GM19397 (cell line): ENCODE results near the gene AFF3.
"Not testable (repeated sequence)": the region's sequence is repeated elsewhere in the genome, so short reads cannot be mapped to it uniquely, and the experiment has no call there.

Experiments used
- ATAC-seq: cut with Tn5 transposase; IDR thresholded peaks from one replicate; pipeline ENCODE4 v1.9.1; 2021; ENCODE audit warnings: mild to moderate bottlenecking, moderate library complexity; ENCODE audit not compliant: unreplicated experiment

The AFF3 gene

GRCh38 chr2:100108648-100109020, 33.8 kb downstream of the AFF3 start:
- ATAC-seq = not testable (repeated sequence)

DNA sequence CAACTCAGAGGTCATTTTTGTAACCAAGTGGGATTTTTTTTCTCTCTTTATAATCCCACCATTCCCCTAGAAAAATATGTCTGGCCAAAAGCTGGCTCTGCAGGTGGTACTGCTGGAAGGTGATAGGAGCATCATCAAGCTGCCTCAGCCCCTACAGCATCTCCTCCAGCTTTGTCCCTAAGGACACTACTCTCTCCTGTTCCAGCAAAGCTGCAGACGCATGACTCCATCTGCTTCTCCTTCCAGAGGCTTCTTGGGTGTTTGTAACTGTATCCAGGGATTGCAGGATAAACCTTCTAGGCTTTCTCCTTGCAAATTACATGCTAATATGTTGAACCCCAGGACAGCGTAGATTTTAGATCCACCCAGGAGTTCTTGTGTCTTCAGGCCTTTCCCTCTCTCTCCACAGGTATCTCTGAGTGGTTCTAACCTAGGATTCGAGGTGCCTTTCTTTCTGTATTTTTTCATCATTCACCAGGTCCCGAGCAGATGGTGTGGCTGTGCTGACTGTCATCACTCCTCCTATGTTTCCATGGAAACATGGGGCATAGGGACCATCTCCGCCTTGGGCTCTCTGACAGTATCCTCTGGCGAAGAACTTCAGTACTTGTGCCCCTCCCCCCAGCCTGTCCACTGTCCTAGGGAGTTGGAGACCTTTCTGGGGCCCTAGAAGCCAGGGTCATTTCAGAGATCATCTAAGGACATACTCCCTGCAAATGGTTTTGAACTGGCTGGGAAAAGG, 34.3 kb downstream of the AFF3 start:
- no peak for ATAC-seq

DNA sequence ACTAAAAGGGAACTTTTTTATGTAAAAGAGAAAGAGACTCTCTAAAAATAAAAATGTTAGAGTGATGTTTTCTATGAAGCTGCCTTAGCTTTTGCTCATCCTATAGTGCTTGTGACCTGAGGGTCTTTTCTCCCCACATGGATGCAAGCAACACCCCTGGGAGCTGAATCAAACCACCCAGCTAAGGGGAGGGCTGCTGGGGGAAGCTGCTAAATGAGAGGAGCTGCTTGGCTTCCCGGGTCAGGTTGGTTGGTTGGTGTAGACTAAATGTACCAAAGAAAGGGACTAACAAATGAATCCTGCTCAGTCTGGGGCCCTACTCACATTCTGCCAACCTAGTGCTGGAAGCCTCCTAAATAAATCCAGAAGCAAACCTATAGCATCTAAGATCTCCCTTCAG, 35.0 kb downstream of the AFF3 start:
- ATAC-seq = no peak

GRCh38 chr2:100106460-100106859, 35.9 kb downstream of the AFF3 start:
- ATAC-seq = no peak

DNA sequence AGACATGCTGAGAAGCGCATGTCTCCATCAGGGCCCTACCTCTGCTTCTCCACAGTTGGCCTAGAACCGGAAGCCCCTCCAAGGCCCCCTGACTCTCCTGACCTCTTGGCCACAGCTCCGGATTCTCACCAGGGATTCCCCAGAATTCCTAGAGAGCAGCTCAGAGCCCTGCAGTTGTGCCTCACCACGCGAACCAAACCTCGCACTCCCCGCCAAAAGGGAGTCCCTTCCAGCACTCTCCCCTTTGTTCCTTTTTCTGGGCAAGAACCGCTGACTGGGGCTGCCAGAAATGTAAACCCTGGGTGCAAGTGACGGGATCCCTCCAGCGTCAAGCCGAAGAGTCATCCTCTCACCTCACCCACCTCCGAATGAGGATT, 36.7 kb downstream of the AFF3 start:
- no peak for ATAC-seq

GRCh38 chr2:100104718-100105677, 37.4 kb downstream of the AFF3 start:
- no peak for ATAC-seq

DNA sequence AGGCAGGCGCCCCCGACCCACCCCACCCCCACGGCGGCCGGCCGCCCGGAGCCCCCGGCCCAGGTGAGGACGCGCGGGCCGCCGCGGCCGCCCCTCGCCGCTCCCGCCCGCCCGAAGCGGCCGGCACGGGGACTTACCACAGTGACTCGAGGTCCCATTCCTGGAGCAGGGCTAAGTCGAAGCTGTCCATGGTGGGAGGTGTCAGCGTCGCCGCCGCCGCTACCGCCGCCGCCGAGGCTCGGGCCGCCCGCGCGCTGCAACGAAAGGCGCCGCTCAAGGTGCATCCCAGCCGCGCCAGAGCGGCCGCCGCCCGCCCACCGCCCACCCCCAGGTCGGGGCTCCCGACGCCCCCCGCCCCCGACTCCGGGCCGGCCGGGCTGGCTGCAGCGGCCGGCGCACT, 38.1 kb downstream of the AFF3 start:
- ATAC-seq = not testable (repeated sequence)

DNA sequence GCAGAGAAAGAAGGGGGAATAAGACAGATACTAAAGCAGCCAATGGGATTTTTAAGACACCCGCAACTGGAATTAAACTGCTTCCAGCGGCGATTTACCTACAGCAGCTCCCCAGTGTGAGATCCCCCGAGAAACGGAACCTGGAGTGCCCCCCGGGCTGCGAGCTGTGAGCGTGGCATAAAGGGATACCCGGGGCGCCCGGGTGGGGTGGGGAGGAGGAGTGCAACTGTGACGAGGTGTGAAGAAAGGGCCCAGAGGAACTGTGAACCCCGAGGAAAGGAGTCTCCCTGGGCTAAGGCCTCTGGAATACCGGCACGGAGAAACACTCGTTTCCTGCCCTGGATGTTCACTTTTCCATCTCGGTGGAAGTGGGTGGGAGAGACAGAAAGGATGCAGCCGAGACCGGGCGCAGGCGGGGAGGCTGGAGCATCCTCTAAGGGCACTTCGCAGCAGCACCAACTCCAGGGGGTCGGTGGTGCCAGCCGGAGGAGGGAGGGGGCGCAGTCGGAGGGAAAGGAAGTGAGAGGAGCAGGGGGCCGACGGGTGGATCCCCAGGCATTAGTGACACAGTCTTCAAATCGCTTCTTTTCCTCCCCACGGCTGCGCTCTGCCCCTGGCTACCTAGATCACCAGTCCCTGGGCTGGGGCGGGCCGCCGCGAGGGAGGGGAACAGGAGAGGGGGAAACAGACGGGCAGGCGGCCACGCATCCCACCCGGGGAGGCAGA, 38.7 kb downstream of the AFF3 start:
- not testable (repeated sequence) for ATAC-seq

GRCh38 chr2:100102466-100103180, 39.8 kb downstream of the AFF3 start:
- not testable (repeated sequence) for ATAC-seq

GRCh38 chr2:100098855-100099254, 43.5 kb downstream of the AFF3 start:
- not testable (repeated sequence) for ATAC-seq

- not testable (repeated sequence) for ATAC-seq
These were observed 44.6 kb downstream of the AFF3 start for GRCh38 chr2:100097611-100098294.

DNA sequence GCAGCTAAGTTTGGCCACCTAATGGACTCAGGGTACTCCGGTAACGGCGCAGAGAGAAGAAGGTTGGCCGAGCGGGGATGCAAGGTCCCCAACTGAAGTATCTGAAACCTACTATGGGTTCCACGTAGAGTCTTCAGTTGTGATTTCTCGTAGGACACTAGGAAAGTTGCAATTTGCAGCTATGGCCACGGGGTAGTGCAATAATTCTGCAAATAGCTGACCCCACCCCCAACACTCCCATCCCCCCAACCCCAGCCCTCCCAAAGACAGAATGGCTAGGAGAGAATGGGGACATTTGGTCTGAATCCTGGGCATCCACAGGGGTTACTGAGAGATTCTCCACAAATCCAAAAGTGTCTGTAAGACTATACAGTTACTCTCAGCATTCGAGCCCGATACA, 46.5 kb downstream of the AFF3 start:
- ATAC-seq = not testable (repeated sequence)

- ATAC-seq = not testable (repeated sequence)
These were observed 50.6 kb downstream of the AFF3 start for GRCh38 chr2:100091807-100092206.

GRCh38 chr2:100085744-100086143, 56.6 kb downstream of the AFF3 start:
- ATAC-seq = not testable (repeated sequence)

- ATAC-seq = not testable (repeated sequence)
These were observed 58.8 kb downstream of the AFF3 start for GRCh38 chr2:100083421-100084216.

DNA sequence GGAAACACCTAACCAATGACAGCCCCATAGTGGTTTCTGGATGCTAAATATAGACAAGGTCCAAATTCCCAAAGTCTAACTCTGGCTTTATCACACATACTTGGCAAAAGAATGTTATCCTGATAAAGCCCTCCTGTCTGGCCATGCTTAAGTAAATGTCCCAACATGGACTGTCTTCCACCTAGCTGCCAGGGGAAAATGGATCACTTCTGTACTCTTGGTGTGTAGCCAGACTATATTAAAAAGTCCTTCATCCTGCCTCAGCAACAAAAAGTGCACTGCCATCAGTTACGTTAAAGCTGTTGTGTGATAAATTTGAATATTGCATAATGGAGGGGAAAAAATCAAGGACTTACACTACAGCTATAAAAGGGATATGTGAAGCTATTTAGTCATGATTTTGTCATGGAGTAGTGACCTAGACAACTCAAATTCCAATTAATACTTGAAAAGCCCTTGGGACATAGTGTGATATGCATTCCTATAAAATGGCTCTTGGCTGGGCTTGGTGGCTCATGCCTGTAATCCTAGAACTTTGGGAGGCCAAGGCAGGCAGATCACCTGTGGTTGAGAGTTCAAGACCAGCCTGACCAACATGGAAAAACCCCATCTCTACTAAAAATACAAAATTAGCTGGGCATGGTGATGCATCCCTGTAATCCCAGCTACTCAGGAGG, 60.0 kb downstream of the AFF3 start:
- ATAC-seq = not testable (repeated sequence)

- no peak for ATAC-seq
These were observed 64.5 kb downstream of the AFF3 start for GRCh38 chr2:100077935-100078334.

- ATAC-seq = no peak
These were observed 64.9 kb downstream of the AFF3 start for GRCh38 chr2:100077456-100077855.

GRCh38 chr2:100075532-100075931, 66.9 kb downstream of the AFF3 start:
- ATAC-seq = no peak
